ENCODE data around the gene LRIG1.

Gene LRIG1

DNA sequence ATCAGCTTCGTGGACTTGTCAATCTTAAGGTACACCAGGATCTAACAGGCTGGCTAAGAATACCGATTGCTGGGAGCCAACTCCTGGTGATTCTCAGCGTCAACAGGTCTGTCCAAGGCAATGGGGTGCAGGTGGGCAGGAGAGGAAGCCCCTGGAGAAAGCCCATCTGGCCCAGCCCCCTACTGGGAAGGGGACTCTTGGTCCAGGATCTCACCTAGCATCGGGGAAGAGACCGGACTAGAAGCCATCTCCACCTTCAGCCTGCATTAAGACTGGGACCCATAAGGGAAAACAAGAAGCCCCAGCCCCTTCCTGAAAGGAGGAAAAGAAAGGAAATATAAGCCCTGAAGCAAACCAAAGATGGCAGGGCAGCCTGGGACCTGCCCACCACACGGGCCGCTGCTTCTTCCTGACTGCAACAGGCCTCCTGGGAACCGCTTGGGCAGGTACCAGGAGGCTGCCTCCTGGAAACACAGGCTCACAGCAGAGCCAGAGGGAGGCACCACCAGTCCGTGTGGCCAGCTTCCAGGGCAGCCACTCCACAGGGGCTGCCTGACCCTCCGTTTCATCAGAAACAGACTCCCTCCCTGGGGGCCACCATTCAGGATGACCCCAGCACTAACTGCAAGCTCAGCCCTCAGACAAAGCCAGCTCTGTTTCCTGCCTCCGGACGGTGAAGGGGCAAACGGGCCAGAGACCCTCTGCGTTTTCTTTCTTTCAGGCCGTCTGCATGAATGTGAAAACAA lies 100.2 kb downstream of the LRIG1 start:
- DNase-seq, result no peak

DNA sequence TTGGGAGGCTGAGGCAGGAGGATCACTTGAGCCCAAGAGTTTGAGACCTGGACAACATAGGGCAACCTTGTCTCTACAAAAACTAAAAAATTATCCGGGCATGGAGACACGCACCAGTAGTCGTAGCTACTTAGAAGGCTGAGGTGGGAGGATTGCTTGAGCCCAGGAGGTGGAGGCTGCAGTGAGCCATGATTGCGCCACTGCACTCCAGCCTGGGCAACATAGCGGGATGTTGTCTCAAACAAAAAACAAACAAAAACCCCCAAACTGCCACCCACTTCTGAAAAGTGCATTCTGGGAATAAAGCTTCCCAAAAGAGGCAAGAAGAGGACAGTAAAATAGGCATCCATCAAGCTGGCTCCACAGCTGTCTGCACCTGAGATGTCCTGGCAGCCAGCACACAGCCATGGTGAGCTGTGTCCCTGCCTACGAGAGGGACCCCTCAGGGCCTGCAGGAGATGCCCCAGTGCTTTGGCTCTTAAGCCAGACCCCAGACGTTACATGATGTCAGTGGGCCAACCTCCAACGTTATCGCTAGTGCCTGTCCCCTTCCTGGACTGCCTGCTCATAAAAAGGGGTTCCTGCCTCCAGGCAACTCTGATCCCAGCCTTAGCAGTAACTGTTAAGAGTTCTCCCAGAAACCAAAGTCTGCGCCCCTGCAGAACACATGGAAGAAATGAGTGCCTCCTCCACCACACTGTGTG lies 101.1 kb downstream of the LRIG1 start:
- DNase-seq, result no peak

DNA sequence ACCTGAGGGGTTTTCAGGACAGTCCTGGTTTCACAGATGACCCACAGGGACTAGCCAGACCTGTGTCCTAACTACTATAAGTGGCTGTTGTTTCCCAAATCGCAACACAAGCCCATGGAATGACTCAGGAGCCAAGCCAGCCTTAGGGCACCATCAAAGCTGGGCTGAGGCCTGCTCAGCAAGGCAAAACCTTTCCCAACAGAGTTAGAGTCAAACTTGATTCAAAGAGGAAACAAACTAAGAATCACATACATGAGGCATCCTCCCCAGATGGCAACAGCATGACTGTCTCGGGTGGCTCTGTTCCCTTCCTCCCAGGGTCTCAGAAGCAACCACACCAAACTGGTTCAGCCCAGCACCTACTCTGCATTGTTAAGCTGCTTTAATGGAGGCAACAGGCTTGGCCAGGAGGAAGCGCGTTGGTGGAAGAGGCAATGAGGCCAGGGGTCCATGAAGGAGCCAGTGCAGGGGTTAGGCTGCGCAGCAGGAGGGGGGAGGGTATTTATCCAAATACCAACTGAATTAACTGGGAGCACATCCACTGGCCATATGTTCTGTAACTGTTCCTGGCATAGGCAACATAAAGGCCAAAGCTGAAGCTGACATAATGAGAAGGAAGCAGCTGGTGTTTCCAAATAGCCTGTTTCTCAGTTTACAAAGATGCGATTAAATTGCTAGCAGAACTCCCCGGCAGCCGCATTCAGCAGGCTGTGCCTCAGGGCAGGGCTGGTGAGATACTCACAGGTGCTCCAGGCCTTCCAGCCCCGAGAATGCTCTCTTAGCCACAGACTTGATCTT lies 102.4 kb downstream of the LRIG1 start:
- no peak for DNase-seq

DNA sequence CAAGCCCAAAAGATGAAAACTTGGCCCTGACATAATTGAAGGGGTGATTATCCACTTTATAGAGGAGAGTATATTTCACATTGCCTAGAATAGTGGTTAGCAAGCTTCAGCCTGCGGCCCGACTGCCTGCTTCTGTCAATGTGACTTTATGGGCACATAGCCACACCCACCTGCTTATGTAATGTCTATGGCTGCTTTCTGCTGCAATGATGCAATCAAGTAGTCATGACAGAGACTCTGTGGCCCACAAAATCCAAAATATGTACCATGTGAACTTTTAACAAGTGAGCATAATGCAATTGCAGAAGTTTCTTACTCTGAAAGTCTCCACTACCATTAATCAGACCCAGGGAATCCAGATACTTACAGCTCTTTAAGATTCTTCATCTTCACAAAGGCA lies 103.1 kb downstream of the LRIG1 start:
- DNase-seq, result no peak

DNA sequence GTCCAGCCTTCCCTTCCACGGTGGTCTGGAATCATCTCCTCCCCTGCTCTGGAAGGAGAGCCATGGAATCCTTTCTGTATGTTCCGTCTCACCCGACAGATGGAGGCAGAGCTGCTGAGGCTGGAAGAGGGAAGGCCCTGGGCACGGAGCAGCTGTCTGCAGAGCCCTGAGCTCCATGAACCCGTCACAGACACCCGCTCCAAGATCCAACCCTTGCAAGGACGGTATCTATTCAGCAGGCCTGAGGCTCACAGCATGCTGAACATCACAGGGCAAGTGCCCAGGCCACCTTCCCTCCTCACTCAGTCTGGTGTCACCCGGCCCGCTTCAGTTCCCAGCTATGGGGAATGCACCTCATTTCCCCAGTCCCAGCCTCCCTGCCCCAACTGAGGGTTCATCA lies 103.9 kb downstream of the LRIG1 start:
- DNase-seq, result no peak

DNA sequence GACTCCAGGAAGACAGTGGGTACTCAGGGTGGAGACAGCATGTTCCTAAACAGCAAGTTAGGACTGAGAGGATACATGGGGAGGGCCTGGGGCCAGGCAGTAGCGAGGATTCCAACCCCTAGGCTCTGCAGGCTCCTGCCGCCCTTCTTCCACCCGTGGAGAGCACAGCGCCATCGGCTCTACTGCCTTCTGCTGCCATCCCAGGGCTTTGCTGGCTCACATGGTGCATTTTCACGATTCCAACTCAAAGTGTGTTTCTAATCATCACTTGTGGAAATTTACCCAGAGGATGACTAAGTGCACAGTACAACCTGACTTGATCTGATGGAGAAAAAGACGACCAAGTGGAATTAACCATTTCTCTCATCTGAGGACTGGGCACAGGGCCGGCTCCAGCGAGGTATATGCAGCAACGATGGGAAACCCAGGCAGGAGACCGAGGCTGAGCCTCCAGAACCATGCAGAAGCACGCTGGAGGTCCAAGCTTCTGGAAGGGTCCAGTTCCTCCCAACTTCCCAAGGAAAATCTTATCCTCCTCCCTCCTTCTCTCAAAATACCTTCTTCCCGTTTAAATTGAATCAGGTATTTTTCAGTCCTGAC lies 104.6 kb downstream of the LRIG1 start:
- no peak for DNase-seq

DNA sequence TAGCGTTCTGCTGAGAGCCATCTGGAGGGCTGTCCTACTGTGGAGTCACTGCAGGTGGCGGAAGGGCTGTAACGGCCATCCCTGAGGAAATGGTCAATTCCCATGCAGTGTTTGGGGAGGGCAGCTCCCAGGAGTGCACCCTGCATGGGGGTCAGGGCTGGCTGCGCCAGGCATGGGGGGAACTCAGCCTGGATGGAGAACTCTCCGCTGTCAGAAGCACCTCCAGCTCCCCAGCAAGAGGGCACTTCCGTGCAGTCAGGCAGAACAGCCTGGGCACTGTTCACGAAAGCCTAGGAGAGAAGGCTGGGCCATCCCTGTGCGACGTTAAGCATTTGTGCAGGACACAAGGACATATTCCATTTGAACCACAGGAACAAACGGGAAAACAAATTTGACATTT lies 105.2 kb downstream of the LRIG1 start:
- no peak for DNase-seq

DNA sequence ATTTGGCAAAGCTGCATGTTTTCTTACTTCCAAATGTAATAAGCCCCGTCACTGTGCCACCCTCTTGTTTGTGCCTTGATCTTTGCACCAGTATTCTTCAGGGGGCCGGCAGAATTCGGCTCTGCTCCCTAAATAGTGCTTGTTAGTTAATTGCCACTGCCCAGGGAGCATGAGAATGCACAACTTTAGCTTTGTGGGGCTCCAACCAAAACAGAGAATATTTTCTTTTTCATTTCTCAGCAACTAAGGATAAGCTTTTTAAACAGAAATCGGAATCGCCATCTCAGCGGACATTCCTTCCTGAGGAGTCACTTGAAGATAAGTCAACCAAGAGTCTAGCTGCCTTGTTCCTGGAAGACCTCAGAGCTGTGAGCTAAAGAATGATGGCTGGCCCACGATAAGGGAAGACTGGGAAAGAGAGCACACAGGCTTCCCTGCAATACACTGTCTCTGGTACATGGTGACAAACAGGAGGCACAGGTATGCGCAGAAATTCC lies 106.0 kb downstream of the LRIG1 start:
- no peak for DNase-seq

DNA sequence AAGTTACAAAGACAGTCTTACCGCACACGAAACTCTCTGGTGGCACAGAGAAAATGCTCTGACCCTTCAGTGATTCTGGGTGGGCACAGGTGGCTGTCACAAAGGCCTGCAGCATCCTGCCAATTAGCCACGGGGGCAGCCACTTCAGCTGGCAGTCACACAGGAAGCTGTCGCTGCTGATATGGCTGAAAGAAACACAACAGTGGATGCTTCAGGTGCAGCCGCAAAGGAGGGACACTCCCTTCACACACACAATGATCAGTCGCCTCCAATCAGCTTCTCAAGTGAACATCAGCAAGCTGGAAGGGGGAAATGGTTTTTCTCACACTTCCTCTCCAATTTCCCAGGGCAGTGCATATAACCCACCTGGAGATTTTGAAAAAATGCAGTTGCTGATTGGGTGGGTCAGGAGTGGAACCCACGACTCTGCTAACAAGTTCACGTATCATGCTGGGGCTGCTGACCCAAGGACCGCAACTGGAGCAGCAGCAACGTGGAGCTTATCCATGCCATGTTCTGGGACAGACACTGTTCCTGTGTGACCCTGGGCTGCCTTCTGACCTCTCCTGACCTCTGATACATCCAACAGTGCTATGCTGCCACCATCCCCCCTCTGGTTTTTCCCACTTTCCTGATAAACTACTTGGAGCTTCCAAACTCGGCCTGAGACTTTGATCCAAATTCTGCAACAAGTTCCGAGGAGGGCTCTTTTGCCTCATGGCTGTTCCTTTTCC lies 106.6 kb downstream of the LRIG1 start:
- DNase-seq, result no peak

DNA sequence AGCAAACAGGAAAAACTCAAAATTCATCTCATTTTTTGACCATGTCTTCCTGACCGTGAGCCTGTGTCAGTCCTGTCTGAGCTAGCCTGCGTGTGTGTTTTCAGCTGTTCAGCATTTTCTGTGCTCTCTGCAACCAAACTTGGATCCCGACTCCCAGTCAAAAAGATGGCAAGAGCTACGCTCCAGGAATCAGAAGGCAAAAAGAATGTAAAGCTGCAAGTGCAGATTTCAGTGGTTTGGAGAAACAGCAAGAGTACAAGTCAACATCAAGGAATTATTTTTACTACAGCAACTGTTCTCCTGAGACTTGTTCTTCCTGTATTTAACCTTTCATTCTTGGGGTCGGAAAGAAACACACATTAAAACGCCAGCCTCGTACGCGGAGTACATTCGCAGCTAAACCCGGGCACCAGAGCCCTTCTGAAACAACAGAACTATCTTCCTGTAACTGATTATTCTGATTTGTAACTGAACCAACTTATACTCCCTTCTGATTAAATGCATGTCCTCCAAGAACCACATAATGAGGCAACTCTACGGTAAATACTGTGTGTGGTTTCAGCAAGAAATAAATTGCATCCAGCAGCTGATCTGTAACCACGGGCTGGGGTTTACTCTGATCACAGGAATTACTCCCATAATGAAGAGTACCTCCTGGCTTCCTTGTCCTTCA lies 107.4 kb downstream of the LRIG1 start:
- no peak for DNase-seq

DNA sequence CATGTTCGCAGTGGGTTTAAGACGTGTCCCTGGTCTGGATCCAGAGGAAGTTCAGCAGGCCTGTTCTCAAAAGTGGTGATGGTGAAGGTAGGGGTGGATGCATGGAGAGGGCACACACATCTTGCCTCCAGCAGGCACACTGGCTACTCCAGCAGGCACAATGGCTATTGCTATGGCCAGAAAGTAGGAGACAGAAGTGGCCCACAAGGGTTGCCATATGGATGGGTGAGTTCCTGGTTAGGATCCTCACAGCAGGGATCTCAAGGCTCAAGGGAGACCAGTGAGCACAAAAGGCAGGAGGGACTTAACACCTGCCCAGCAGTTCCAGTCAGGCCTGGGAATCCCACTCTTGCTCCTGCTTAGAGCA lies 107.9 kb downstream of the LRIG1 start:
- DNase-seq, result no peak

DNA sequence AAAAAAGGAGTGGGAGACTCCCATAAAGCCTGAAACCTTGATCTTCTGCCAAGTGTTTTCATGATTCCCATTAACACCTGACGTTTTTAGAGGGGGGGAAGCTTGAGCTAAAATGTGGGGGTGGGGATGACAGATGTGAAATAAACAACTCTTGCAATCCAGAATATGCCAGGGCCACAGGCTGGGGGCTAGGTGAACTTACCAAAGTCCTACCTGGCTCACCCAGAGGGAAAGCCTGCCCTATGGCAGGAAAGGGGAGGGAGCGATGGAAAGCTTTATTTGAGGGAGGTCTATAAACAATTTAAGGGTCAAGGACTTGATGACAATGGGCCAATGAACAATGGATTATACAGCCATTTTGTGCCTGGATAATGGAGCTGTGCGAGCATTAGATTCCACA lies 108.3 kb downstream of the LRIG1 start:
- no peak for DNase-seq

DNA sequence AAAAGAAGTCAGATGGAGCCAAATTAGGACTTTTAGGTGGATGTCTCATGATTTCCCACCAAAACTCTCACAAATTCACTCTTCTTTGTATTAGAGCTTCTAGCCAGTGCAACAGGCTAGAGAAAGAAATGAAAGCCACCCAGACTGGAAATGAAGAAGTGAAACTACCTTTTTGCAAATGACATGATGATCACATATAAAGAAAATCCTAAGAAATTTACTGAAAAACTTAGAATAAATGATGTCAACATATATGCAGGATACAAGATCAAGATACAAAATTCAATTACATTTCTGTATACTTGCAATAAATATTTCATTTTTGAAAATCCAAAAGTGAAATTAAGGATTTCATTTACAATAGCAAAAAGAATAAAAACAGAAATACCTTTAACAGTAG lies 110.8 kb downstream of the LRIG1 start:
- DNase-seq, result no peak

DNA sequence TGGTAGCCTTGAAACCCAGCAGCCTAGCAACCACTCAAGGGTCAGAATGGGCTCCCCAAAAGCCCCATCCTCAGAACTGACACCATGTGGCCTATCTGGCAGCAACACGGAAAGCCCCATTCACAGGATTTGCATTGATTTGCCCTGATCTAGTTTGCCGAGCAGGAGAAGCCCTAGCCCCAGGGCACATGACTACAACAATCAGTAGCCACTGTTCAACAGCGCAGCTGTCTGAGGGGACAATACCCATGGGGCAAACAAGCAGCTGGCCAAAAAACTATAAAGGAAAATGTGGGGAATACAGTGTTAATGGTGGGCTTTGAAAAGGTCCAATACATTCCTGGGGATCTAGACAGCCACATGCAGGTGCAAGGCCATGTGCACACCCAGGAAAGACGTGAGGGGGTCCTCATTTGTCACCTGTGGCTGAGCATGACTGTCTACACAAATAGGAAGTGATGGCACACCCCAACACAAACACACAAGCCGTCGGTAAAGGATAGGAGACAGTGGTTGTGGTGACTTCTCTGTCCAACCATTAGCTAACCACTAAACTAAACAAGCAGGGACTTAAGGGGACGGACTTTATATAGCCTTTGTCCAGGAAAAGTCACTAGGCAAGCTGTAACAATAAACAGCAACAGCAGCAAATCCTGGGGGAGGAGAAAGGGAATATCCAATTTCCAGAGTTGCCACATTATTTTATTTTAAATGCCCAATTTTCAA lies 113.7 kb downstream of the LRIG1 start:
- no peak for DNase-seq

DNA sequence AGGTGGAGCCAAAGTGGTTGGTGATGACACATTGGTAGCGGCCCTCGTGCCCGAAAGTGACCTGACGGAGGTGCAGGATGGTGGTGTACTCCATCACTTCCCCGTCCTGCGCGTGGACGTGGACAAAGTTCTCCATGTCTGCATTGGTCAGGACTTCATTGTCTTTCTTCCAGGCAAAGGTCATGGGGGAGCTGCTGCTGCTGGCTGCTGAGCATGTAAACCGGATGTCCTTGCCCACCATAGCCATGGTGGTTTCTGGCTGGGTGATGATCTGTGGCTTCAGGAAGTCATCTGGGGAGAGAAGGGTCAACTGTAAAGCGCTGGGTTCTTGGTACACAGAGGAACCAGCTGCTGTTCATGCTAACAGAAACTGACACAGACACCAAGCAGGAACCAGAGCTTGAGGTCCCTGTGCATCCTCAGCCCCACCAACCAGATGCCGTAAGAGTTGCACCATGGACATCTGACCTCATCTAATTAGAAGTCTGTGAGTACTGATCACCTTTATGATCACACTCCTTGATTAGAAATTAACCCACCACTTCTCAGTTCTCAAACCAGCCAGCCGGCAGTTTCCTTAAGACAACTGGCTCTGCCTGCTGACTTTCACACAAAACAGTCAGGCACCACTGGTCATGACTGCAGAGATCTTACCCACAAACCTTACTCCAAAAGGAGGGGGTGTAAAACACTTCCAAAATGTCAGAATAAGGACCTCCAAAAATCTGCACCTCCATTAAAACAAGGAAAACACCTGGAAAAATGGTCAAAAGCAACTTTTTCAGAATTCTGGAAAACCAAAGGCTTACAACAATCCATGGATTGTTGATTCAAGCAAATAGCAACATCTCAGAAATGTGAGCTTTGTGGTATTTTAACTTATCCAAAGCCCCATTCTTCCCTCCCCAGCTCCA lies 114.6 kb downstream of the LRIG1 start:
- no peak for DNase-seq

DNA sequence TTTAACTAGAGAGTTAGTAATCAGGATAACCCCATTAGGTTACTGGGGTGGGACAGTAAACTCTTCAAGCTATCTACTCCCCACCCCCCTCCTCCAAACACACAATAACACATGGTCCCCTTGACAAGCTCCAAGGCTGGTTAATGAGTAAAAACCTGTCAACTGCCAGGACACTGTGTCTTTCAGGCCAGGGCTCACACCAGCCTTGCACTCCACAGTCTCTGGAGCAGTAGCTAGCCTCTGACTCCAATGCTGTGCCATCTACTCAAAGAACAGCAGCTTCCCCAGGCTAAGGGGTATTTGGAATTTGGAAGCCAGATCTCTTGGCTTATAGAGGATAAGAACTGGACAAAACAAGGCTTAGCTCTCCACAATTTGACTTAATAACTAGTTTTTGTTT lies 115.8 kb downstream of the LRIG1 start:
- no peak for DNase-seq

DNA sequence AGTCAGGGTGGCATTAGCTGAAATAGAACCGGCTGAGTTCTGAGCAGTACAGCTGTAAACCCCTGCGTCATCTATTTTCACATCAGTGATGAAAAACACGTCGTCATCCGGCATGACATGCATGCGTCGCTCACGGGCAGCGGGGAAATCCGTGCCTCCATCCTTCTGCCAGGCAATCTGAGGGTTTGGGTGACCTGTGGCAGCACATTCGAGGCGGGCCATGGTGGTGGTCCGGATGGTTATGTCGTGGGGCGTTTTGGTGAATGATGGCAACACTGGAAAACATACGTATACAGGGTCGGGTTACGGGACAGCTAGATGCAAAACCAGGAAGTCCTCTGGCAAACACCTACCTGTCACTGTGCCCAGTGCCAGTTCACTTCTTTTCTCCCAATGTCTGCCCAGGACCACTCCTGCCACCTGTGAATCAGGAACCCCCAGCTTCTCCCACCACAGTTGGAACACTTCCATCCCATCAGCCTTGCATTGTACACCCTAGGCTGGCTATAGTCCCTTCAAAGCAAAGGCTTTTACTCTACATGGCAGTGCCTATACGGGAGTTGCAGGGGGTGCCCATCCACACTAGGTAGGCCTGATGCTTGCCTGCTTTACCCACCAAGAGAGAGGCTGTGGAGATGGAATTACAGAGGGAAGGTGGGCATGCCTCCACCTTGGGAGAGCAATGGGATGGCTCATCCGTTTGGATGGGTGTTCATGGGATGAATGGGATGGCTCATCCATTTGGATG lies 116.7 kb downstream of the LRIG1 start:
- DNase-seq, result no peak

DNA sequence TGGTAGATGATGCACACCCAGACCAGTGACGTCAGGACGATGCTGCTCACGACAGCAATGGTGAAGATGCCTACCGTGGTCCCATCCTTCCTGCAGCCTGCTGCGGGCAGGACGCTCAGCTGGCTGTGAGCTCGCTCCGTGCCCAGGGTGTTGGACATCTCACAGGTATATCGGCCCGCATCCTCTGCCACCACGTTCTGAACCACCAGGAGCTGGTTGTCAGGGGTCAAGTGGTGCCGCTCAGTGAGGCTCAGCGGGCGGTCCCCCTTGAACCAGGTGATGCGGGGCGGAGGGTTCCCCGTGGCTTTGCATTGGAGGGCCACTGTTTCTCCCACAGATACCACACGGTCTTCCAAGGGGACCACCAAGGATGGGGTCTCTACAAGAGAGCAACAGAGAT lies 117.8 kb downstream of the LRIG1 start:
- DNase-seq, result no peak

DNA sequence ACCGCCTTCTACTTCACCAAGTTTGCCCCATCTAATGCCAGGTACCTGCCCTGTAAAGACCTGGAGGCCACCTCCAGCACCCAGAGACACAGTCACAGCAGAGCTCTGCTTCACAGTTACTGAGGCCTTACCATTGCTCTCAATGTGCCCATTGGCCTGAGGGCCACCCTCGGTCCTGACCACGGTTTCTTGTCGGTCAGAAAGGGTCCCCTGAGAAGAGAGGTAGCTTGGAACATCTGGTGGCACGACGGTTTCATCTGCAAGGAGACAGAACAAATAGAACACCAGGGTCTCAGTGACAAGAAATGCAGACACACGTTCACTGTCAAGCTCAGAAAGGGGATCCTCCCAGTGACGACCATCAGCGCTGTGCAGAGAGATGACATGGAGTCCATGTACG lies 118.7 kb downstream of the LRIG1 start:
- no peak for DNase-seq

DNA sequence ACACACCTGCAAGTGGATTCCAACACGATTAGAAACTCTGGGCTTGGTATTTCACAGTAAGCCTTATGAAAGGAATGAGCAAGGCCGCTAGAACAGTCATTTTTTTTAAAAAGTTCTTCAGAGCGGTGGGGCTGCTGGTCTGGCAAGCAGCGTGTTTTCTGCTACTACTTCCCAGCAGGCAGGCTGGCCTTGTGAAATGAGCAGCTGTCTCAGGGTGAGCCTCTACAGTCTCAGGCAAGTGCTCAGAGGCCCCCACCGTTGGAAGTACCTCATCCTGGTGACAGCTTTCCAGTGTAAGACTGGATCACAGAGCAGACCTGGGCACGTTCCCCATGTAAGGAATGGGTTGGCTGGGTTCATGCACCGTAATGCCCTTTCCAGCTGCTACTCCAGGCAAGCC lies 119.2 kb downstream of the LRIG1 start:
- DNase-seq, result no peak
